GM12892 (cell line): Measurements from ENCODE around the gene GALNT12.

ENCODE experiments used
- POLR2A ChIP-seq: IDR thresholded peaks from 2 replicates; pipeline ENCODE4 v1.6.1; 2011; ENCODE audit warnings: low read depth, low read length, control low read depth
- POLR2AphosphoS5 ChIP-seq: IDR thresholded peaks from 2 replicates; pipeline ENCODE4 v1.6.1; 2011; ENCODE audit warnings: low read depth, low read length, control low read depth
- TAF1 ChIP-seq: IDR thresholded peaks from 2 replicates; pipeline ENCODE4 v1.6.1; 2011; ENCODE audit warnings: low read depth, mild to moderate bottlenecking, control low read depth, low read length, borderline replicate concordance

DNA sequence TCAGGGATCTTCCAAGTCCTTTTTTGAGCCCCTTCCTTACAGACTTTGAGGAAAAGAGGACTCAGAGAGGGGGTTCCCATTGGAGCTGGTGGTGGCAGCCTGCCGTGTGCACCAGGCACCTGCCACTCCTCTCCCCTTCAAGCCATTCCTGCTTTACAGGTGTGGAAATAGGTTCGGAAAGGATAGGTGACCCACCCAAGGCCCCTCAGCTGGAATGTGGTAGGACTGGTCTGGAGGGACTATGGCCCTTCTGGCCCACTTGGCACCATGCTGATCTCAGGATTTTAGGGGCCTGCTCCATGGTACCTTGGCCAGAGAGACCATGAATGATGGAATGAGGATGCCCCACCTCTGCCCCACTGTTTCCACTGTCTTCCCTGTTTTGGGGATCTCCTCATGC, 1.4 kb downstream of the GALNT12 start:
- no peak for TF ChIP-seq POLR2A
- TF ChIP-seq TAF1, result no peak
- TF ChIP-seq POLR2AphosphoS5, result no peak
